NT2/D1 (cell line): ENCODE measurements around the gene ZFC3H1.
"Not testable (repeated sequence)": the region's sequence is repeated elsewhere in the genome, so short reads cannot be mapped to it uniquely, and the experiment has no call there.

ENCODE experiments used
- DNase-seq: peaks from one replicate; pipeline ENCODE4 v3.0.0-alpha.2; 2011; ENCODE audit warnings: low read depth, low spot score
- H3K27me3 ChIP-seq: 2 replicates; pipeline ENCODE4 v1.6.0; 2011; ENCODE audit warnings: mild to moderate bottlenecking; ENCODE audit not compliant: insufficient read length, insufficient read depth
- H3K36me3 ChIP-seq: 2 replicates; pipeline ENCODE4 v1.6.1; 2011; ENCODE audit warnings: mild to moderate bottlenecking, low read length, mixed read lengths; ENCODE audit not compliant: insufficient read depth, insufficient read length
- H3K4me1 ChIP-seq: 2 replicates; pipeline ENCODE4 v1.5.1; 2011; ENCODE audit not compliant: insufficient read depth, insufficient read length
- H3K4me3 ChIP-seq: 2 replicates; pipeline ENCODE4 v1.5.1; 2011; ENCODE audit warnings: low read depth; ENCODE audit not compliant: insufficient read length
- H3K9ac ChIP-seq: 2 replicates; pipeline ENCODE4 v1.6.0; 2011; ENCODE audit warnings: low read depth; ENCODE audit not compliant: insufficient read length
- H3K9me3 ChIP-seq: 2 replicates; pipeline ENCODE4 v1.5.1; 2011; ENCODE audit warnings: mild to moderate bottlenecking, low read length; ENCODE audit not compliant: insufficient read depth
- SUZ12 ChIP-seq: IDR thresholded peaks from 2 replicates; pipeline ENCODE4 v1.6.1; 2011; ENCODE audit not compliant: insufficient read length, insufficient read depth; ENCODE audit errors: extremely low read depth
- YY1 ChIP-seq: IDR thresholded peaks from 2 replicates; pipeline ENCODE4 v1.6.1; 2011; ENCODE audit not compliant: insufficient read length, insufficient read depth
- ZNF274 ChIP-seq: IDR thresholded peaks from 2 replicates; pipeline ENCODE4 v1.6.1; 2011; ENCODE audit warnings: mild to moderate bottlenecking, low read depth, low read length

Gene ZFC3H1

GRCh38 chr12:71695782-71696181 lies 32.1 kb upstream of the ZFC3H1 start:
- Histone ChIP-seq H3K36me3 (peaks cover 36% of the 10 kb centered on the region), H3K4me3 (no peak overlapping the region), H3K9ac (no peak overlapping the region), H3K9me3 (no peaks in the 10 kb centered on the region), H3K27me3 (no peaks in the 10 kb centered on the region), H3K4me1 (no peaks in the 10 kb centered on the region)
- DNase-seq = no peak
- TF ChIP-seq SUZ12 (no peak), ZNF274 (no peak), YY1 (no peak)

- Histone ChIP-seq H3K36me3 (peaks cover 24% of the 10 kb centered on the region), H3K27me3 (no peaks in the 10 kb centered on the region), H3K9ac (no peak overlapping the region), H3K4me1 (no peaks in the 10 kb centered on the region), H3K4me3 (no peak overlapping the region), H3K9me3 (no peaks in the 10 kb centered on the region)
- no peak for TF ChIP-seq ZNF274
- DNase-seq = no peak
Observed at GRCh38 chr12:71694099-71694820, 30.6 kb upstream of the ZFC3H1 start.

- H3K4me1 ChIP-seq, H3K9ac ChIP-seq, DNase-seq, H3K4me3 ChIP-seq, H3K27me3 ChIP-seq, H3K9me3 ChIP-seq: not testable (repeated sequence)
- peaks cover 17% of the 10 kb centered on the region for H3K36me3 ChIP-seq
Observed at GRCh38 chr12:71693651-71694050, 30.0 kb upstream of the ZFC3H1 start.

GRCh38 chr12:71693126-71693525 lies 29.5 kb upstream of the ZFC3H1 start:
- H3K4me3 ChIP-seq = no peak overlapping the region
- no peaks in the 10 kb centered on the region for H3K27me3 ChIP-seq
- H3K9ac ChIP-seq = no peak overlapping the region
- TF ChIP-seq YY1 (no peak), ZNF274 (no peak), SUZ12 (no peak)
- H3K4me1 ChIP-seq = no peaks in the 10 kb centered on the region
- peaks cover 12% of the 10 kb centered on the region for H3K36me3 ChIP-seq
- DNase-seq = no peak
- H3K9me3 ChIP-seq = no peaks in the 10 kb centered on the region

- Histone ChIP-seq H3K27me3 (no peaks in the 10 kb centered on the region), H3K4me3 (no peak overlapping the region), H3K9ac (no peak overlapping the region), H3K4me1 (no peaks in the 10 kb centered on the region), H3K9me3 (no peaks in the 10 kb centered on the region), H3K36me3 (no peaks in the 10 kb centered on the region)
- no peak for DNase-seq
- no peak for TF ChIP-seq ZNF274
Observed at GRCh38 chr12:71691504-71692129, 28.0 kb upstream of the ZFC3H1 start.

DNA sequence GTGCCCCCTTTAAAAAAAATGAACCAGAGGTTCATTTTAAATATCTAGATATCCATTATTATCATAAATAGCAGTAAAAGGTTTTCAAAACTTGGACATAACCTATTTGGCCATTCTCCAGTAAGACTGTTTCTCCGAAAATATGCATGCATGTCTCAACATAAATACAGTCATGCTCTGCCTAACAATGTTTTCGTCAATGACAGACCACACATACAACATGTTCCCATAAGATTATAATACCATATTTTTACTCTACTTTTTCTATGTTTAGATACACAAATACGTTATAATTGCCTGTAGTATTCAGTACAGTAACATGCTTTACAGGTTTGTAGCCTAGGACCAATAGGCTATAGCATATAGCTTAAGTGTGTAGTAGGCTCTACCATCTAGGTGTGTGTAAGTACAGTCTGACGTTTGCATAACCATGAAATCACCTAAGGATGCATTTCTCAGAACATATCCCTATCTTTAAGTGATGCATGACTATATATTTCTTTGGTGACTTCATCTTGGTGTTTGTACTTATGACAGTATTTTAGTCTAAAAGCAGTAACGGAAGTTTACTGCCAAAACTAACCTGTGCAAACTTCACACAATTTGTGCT lies 25.4 kb upstream of the ZFC3H1 start:
- no peak for TF ChIP-seq YY1
- TF ChIP-seq ZNF274 = no peak
- TF ChIP-seq SUZ12 = no peak
- Histone ChIP-seq H3K36me3 (no peaks in the 10 kb centered on the region), H3K4me1 (no peaks in the 10 kb centered on the region), H3K27me3 (no peaks in the 10 kb centered on the region), H3K9me3 (no peaks in the 10 kb centered on the region), H3K9ac (no peak overlapping the region), H3K4me3 (no peak overlapping the region)
- no peak for DNase-seq

DNA sequence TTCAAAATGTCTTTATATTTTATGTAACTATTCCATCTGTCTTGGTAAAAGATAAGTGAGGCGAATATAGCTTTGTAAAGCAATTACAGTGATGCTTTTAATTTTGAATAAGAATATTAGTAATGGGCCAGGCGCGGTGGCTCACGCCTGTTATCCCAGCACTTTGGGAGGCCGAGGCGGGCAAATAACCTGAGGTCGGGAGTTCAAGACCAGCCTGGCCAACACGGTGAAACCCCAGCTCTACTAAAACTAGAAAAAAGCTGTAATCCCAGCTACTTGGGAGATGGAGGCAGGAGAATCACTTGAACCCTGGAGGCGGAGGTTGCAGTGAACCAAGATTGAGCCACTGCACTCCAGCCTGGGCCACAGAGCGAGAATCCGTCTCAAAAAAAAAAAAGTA lies 23.5 kb upstream of the ZFC3H1 start:
- not testable (repeated sequence) for H3K9ac ChIP-seq, H3K27me3 ChIP-seq, DNase-seq, H3K36me3 ChIP-seq, H3K4me1 ChIP-seq, H3K9me3 ChIP-seq
- H3K4me3 ChIP-seq = peak overlapping the region; percentile 60
